ENCODE data around the gene ENAH.

Gene ENAH

DNA sequence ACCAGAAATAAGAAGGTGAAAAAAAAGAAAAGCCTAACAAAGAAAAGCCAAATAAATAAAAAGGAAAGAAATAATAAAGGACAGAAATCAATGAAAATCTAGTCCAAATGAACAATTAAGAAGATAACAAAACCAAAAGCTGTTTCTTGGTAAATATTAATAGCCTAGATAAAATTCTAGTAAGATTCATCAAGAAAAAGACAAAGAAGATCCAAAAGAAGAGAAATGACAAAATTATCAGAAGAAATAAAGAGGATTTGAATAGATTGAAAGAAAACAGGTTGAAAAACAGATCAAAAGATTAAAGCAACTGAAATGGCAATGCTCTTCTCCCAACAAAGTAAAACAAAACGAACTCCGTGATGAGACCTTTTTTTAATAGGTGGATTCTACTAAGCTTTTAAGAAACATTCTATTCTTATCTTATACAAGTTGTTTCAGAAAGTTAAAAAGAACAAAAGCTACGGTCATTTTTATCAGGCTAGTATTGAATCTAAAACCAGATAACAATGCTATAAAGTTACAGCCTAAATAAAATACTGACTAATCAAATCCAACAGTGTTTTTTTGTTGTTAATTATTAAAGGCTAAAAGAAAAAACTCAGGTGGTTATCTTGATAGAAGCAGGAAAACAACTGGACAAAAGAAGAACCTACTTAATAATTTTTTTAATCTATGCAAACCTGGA, 50.9 kb downstream of the ENAH start:
- DNase-seq, result no peak

DNA sequence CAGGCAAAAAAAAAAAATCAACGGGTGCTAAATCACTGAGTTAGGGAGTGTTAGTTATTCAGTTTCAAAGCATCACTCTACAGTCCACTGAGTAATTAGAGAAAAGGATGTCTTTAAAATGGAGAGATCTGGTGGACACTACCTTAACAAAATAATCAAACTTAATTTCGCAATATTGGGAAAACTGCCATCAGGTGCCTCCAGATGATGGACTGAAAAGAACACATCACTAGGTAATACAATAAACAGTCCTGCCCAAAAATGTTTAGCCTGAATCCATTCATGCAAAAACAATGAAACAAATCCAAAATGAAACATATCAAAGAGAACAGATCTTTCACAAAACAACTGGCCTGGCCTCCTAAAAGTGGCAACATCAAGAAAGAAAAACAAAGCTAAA, 54.1 kb downstream of the ENAH start:
- DNase-seq, result no peak

DNA sequence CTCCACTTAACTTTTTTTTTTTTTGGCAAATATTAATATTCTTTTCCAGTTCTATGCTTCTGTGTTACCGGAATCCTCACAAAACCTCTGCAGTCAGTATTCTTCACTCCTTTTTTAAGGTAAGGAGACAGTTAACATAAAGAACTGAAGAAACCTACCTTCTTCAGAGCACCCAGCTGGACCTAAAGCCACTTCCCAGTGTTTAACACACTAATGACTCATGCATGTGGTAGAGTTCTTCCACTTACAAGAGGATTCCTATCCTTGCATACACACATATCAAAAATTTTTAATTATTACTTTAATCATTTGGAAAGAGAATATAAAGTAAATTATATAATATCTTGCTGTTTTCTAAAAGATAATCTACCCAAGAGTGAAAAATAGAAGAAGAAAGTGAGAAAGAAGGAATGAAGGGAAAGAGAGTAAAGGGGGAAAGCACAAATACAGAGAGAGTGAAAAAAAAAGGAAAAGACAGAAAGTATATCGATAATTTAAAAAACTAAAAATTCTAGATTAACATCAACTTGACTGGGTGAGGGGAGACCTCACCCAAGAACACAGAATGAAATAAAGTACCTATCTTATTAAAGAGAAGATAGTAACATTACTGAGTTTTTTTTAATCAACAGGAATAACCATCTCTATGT, 54.9 kb downstream of the ENAH start:
- no peak for DNase-seq

DNA sequence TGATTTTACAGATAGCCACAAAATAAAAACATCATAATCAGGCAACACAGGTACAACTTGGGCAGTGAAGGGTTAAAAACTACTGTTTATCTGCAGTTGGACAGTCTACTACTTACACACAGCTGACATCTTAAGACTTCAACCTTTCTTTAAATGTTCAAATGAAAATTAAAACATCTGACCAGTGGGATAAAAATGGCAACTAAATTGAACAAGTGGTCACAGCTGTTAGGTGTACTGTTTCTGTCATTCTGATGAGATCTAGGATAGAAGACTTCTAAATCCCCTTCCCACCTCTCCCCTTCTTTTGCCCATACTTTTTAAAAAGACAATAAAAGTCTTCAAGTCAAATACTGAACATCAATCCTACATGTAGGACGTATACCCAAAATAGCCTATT, 56.2 kb downstream of the ENAH start:
- no peak for DNase-seq

DNA sequence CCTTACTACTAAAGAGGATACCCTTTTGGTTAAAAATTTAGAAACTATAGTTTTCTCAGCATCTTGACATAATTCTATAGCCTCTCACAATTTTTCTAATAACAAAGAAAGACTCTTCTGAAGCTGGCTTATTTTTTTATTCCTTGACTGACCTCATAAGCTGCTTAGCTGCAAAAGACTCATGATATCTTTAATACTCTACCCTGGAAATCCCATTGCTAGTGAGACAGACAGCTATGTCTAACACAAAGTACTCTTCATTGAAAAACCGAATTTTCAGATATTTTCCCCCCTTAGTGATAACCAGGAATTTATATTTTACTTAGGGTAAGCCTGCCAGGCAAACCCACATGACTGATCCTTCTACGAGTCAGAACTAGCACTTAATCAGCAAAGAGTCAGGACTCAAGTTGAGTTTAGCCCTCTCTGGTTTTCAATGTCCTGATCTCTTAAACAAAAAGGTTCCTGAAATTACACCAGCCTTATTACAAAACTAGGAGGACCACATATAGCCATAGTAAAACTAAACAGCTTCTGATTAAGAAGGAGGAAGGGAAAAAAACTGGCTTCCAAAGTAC, 56.9 kb downstream of the ENAH start:
- DNase-seq, result peak in 1 of 2 donors; percentile 17

DNA sequence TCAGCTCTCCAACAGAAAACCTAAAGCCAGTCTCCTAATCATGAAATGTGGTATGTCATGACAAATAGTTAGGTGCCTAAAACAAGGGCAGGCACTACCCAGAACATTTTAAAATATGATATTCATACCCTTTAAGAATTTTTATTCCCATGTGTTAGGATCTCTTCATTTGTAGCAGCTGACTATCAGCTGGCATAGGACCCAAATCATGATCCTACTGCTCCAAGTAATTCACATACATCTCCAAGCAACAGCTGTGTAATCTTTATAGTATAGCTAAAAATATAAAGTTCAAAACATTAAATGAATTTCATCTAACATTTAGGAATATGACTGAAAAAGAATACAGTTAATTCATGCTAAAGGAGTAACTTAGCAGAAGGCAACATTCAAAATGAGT, 57.5 kb downstream of the ENAH start:
- DNase-seq, result no peak

DNA sequence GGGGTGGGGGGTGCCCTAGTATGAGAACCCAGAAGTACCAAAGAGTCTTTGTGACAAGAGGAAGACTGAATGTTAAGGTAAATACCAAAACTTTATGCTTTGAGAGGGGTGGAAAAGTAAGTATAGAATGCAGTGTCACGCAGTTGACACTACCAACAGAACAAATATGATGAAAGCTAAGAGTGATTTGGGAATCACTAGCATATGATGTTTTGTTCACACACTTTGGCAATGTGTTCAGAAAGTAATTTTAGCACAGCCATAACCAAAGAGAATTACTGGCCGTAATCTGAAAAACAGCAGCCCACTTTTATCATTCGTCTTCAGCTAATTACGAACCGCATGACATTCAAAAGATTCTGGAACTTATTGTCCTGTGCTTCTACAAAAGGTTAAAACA, 59.5 kb downstream of the ENAH start:
- no peak for DNase-seq

DNA sequence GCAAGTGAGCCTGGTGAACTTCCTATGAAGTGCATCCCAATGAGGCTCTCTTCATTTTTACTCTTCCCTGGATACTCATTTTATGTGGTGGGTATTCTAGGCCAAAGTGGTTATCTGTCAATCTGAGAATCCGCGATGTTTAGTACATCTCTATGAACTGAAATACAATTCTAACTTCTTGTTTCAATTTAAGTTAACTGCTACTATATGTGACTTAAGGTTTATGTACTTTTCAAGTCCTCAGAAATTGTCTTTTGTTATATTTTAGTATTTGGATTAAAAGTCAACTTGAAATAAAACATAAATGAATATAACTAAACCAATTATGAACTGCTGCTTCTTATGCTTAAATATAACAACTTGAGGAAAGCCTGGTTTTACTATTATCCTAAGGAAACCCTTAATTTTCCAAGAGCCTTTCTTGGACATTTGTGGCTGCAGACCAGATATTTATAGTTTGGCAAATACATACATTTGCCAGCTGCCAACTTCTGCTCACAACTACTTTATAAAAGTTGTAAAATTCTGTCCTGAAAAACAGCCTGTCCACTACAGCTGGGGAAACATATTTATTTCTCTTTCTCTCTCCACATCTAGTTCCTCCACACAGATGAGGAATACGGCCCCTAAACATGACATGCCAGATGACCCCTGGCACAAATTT, 60.4 kb downstream of the ENAH start:
- DNase-seq, result no peak

DNA sequence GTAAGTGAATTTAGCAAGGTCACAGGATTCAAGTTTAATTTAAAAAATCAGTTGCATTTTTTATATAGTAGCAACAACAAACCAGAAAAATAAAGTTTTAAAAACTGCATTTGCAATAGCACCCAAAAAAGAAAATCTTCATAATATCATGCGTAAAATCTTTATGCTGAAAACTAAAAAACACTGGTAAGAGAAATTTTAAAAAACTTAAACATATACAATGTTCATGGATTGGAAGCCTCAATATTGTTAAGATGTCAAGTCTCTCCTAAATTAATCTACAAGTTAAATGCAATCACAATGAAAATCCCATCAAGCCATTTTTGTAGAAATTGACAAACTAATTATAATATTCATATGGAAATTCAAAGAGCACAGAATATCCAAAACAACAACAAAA, 65.6 kb downstream of the ENAH start:
- DNase-seq, result no peak

DNA sequence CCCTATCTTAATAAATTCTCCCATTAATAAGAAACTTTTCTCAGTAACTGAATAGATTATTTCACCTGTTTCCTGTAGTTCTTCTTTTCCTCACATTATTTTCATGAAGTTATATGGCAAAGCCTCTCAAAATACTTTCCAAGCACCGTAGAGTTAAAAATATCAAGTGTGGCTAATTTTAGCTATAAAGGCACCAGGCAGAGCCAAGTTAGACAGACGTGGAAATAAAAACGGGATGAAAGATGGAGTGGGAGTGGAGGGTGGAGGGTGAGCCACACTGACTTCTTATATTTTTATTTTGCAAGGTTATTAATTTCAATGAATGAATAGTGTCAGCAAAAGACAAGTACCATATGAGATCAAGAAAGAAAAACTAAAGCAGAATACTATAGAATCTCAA, 71.7 kb downstream of the ENAH start:
- no peak for DNase-seq

DNA sequence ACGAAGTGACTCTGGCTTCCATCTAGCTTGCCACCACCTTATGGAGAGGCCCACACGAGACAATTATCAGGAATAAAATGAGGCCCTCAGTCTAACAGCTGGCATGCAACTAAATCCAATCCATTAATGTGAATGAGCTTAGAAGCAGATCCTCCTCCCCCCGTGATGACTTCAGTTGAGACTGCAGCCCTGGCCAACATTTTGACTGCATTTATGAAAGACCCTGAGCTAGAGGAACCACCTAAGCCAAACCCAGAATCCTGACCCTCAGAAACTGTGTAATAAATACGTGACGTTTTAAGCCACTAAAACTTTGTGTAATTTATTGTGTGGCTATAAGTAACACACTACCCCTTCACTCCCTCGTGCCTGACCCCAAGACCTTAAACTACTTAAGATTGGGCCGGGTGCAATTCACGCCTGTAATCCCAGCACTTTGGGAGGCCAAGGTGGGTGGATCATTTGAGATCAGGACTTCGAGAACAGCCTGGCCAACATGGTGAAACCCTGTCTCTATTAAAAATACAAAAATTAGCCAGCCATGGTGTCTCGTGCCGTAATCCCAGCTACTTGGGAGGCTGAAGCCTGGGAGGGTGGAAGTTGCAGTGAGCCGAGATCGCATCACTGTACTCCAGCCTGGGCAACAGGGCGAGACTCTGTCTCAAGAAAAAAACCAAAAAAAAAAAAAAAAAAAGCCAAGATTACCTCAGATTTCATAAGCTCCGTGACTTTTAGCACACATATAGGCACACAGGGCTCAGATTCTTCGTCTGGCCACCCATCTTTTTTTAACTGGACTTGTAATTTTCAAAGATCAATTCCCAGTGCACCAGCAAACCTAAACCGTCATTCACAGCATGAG, 72.5 kb downstream of the ENAH start:
- no peak for DNase-seq

DNA sequence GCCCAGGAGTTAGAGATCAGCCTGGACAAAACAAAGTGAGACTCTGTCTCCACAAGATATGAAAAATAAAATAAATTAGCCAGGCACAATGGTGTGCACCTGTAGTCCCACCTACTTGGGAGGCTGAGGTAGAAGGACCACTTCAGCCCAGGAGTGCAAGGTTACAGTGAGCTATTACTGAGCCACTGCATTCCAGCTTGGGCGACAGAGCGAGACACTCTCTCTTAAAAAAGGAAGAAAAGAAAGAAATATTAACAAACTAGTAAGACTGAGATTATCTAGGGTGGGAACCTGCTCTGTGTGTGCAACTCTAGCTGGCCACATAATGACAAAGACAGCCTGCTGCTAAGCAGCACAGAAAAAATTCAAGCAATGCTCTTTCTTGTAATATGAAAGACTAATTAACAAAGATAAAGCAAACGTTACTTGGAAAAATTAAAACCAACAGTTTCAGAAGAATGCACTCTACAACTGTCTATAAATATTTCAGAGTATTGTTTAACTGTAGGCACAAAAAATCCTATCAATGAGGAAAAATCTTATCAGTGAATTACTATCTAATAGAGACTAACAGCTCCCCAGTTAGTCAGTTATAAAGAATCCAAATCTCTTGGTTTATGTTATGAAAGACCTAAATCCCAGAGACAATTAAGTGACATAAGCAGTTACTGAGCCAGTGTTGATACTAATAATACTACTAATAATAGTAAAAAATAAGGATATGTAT, 74.5 kb downstream of the ENAH start:
- no peak for DNase-seq

DNA sequence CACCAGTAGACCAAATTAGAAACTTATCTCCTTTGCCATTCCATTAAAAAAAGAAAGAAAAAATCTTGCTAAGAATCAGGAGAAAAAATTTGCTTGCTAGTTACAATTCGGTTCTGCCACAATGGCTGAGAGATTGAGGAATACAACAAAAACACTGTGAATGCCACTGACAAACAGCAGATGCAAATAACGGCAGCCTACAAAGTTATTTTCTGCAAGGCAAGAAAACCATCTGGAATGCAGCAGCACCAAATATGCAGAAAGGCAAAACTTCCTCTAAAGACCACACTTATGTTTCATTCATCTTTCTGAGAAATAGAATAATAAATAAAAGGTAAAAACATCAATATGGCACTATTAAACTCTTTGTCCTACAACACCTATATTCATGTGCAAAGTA, 75.7 kb downstream of the ENAH start:
- DNase-seq, result no peak

DNA sequence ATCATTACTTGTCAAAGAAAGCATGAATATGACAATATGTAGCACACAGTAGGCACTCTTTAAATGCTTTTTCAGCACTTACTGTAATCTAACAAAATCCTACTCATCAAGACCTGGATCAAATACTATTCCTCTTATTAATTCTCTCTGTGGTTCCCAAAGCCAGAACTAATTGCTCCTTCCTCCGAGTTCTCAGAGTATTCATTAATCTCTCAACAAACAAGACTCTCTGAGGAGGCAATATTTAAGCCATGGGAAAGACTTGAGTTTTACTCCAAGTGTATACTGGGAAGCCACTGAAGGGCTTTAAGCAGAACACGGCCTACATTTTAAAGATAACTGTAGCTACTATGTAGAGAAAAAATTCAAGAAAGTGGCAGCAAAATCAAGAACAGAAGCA, 79.7 kb downstream of the ENAH start:
- DNase-seq, result no peak

DNA sequence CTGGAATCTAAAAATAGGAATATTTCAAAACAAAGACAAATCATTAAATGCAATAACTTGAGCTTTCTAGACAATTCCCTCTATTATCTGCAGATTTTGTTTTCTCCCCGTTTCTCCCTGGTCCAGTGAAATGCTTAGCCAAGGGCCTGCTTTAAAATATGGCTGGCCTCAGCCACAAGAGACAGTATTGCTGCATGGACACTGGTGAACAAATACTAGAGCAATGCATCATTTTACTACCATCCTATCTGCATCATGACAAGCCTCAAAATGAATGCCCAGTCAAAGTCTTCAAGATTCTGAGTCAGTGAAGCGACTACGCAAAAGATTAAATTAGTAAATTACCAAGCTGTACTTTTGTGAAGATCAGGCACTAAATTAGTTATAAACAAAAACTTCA, 80.5 kb downstream of the ENAH start:
- no peak for DNase-seq

DNA sequence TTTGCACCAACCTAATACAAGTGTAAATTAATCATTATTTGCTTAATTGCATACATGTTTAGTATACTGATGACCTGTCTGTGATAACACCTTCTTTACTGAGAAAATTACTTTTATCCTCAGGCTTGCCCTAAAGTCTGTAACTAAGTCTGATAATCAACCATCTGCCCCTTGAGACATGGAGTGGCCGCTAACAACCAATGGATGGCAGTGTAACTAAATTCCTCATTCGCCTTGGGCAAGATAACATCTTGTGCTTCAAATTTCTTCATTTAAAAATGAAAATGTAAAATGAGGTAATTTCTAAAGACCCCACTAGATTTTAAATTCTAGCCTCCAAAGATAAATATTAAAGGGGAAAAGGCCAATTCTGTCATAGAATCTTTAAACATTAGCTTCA, 85.1 kb downstream of the ENAH start:
- DNase-seq, result peak in 1 of 2 donors; percentile 2

DNA sequence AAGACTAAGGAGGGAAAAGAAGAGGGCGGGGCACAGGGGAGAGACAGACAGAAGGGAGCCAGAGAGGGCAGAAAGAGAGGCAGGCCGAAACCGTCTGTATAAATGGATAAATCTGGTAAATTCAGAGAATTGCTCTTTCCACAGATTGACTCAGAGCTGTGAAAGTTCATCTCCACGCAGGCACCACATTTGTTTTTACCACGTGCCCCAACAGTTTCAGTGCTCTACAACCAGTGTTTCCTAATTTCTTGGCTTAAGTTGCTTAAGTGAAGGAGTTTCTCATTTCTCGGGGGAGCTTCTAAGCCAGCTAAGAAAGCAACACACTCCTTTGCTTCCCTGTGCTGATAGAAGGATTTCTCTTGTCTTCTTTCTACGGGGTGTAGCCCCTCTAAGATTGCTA, 87.1 kb downstream of the ENAH start:
- no peak for DNase-seq

DNA sequence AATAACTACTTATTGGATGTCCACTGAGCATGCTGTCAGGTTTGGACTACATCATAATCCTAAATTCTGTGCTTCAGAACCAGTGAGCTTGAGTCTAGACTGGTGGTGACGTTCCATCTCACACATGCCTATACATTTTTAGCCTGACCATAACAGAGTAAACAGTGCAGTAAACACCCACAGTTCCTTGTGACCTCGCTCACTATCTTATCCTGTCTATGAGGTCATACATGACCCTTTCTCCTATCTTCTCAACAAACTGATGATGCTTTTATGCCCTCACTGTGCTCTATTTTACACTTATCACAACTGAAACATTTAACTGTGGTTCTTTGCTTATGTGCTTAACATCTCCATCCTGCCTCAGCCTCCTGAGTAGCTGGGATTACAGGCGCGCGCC, 91.2 kb downstream of the ENAH start:
- no peak for DNase-seq

DNA sequence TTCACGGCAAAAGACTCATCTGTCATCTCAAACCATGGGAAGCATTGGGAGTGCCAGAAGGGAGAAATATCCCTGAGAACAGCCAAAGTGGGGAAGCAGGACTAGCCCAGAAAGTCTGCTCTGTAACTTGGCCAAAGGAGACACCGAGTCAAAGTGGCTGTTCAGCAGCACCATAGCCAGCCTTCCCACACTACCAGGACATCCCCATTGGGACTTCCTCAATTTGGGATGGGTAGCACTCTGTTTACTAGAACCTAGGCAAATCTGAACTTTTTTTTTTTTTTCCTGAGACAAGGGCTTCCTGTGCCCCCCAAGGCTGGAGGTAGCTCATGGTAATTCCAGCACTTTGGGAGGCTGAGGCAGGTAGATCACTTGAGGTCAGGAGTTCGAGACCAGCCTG, 93.0 kb downstream of the ENAH start:
- DNase-seq, result no peak

DNA sequence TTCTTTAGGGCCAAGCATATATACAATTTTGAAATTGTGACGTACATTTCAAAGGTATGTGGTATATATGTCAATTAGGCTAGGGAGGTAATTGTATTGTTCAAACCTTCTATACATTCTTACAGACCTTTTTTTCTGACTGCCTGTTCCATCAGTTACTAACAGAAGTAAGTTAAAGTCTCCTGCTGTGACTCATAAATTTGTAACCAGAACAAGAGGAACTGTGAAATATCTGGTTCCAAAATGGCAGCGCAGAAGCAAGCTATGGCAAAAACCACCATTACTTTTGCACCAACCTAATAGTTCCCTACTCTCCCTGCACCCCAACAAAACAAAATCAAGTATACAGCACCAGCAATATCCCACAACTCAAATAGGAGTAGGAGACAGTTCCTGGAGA, 93.6 kb downstream of the ENAH start:
- no peak for DNase-seq

DNA sequence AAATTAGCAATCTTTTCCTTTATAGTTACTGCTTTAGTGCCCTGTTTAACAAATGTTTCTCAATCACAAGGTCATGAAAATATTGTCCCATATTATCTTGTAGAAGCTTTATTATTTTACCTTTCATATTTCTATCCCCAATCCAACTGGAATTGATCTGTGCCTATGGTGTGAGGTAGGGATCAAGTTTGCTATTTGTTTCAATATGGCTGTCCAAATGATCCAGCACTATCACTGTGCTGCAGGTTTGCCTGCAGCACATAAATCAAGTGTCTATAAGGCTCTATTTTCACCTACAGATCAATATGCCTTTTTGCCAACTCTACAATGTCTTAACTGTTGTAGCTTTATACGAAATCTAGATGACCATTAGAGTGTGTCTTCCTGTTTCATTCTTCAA, 96.2 kb downstream of the ENAH start:
- DNase-seq, result no peak

DNA sequence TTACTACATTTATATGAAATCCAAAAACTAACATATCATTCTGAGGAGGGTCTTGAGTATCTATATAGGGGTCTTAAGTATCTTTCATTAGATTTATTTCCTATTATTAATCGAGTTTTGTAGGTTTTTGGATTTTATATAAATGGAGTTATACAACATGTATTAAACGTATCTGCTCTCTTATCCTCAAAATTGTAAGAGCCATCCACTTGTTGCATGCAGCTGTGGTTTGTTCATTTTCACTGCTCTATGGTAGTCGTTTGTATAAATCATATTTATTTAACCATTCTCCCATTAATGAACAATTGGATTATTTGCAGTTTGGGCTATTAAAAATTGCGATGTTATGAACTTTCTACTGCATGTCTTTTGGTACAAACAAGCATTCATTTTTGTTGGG, 97.1 kb downstream of the ENAH start:
- DNase-seq, result no peak

Data from bone marrow (tissue), 2 donors.